Fibroblast of peridontal ligament (primary cell): Measurements from ENCODE around the gene CORO7.

Experiments used
- DNase-seq: peaks from one replicate; pipeline ENCODE4 v3.0.0-alpha.2; 2010; ENCODE audit errors: extremely low read depth

The CORO7 gene

DNA sequence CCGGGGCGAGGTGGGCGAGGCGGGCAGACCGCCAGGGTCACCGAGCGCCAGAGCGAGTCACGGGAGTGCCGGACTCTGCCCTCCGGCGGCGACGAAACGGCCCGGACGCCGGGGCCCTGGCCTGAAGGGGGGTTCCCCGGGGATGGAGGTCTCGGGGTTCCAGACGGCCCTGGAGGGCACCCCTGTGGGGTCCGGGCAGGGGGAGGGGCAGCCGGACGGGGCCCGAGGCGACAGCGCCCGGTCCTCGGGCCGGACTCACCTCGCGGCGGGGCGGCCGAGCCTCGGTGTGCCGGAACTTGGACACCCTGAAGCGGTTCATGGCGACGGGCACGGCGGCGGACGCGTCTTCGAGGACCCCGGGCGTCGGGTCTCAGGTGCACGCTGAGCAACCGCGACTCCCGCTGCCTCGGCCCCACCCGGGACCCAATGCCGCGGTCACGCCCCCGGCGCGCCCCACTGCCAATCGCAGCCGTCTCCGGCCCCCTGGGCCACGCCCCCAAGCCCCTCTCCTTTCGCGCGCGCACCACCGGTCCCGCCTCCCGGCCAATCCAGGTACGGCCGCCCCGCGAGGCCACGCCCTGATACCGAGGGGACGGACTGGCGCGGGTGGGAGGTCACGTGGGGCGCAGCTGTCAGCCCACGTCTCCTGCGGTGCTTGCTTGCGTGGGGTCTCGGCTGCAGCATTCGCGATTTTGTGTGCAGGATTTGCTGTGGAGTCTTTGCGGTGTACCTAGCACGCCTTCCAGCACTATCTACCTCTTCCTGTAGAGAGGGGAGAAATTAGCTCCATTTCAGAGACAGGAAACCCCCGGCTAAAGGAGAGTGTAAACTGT is at the start of gene CORO7:
TSS of gene CORO7 (minus strand) at position 397 of the 833 bp plus-strand sequence. CDS start at position 319, 78 bp downstream.
- peak; percentile 67 for DNase-seq

DNA sequence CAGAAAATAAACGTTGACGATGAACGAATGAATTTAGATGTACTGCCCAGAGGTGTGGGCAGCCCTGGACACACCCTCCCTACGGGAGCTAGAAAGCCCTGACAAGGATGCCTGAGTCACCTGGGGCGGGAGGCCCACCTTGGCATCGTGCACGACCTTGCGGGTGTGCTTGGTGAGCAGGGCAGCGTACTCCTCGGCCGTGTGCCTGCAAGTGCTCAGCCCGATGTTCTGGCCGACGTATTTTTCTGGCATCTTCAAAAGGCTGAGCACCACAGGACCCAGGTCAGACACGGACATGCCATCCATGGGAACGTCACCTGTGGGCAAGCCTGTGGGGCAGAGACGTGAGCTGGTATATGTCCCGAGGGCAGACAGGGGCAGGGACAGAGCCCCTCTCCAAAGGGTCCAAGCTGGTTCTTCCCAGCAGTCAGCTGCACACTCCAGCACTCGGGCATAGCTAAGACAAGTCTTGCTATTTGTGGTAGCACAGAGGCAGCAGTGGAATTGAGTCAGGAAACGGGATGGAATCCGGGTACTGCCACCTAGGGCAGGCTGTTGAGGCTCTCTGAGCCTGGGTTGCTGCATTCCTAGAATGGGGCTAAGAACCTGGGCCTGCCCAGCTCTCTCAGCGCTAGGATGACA is 47.2 kb upstream of the CORO7 start:
- DNase-seq = no peak

DNA sequence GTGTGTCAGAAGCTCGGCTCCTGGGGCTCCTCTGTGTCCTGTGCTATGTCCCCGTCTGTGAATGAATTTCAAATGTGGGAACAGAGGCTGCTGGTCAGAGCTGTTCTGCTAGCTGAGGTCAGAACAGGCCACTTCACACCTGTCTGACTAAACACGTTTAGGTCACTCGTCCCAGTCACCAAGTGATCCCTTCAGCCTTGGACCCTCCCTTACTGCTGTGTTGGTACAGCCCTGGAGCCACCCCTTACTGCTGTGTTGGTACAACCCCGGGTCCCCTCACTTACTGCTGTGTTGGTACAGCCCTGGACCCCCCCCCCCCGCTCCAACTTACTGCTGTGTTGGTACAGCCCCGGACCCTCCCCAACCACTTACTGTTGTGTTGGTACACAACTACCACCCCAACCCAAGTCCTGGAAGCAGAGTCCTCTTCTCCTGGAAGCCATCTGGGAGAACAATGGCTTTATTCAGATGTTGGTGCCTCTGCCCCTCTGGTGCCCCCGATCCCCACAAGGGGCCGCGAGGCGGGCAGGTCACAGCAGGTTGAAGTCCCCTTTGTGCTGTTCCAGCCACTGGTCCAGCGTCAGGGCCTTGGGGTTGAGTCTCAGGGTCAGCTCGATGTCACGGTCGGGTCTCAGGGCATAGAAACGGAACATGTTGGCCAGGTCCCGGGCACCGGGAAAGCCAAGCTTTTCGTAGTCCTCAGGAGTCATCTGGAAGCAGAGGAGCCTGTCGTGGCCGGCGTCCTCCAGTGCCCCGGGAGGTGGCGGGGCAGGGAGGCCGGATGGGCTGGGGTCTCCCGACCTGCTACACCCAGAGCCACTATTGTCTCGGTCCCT is 45.1 kb upstream of the CORO7 start:
- no peak for DNase-seq

DNA sequence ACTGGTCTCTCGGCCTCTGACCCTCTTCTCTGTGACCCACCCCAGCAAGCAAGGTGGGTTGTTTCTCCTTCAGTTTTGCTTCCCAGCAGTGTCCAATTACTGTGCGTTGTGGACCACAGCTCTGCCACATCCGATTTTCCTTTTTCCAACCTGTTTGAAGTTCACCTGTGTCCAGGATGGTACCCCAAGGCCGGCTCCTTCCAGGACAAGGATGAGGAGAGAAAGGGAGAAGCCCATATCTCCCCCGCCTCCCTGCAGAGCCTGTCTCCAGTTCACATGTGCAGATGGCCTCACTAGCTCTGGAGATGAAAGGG is 44.5 kb upstream of the CORO7 start:
- no peak for DNase-seq

DNA sequence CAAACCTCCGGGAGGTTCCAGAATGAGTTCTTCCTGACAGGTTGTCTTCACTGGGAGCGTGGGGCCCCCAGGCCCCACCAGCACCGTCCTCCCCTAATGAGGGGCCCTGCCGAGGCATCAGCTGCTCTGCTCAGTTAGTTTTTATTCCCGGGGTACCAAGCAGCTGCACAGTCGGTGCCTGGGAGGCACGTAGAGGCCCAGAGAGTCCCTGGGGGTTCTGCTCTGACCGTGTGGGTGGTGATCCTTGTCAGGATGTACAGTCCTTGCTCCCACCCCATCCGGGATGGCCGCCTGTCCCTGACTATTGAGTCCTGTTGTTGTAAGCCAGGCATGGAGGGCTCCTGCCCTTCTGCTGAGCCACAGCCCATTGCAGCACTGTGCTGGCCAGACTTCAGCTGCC is 39.6 kb upstream of the CORO7 start:
- no peak for DNase-seq

DNA sequence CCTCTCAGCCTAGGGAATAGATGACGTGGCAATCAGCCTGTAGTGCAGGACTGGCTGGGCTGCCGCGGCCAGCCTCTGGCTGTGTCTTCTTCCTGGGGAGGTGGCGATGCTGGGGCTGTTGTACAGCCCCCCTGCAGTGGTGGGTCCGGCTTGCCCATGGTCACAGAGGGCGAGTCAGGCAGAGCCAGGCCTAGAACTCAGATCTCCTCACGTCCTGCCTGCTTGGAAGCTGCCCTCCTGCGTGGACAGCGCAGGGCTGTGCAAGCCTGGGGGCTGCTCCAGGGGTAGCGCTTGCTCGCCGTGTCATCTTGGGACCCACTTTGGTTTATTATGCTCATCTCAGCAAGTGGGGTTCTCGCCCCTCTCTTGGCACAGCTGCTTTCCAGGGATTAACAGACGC is 38.7 kb upstream of the CORO7 start:
- DNase-seq = no peak

DNA sequence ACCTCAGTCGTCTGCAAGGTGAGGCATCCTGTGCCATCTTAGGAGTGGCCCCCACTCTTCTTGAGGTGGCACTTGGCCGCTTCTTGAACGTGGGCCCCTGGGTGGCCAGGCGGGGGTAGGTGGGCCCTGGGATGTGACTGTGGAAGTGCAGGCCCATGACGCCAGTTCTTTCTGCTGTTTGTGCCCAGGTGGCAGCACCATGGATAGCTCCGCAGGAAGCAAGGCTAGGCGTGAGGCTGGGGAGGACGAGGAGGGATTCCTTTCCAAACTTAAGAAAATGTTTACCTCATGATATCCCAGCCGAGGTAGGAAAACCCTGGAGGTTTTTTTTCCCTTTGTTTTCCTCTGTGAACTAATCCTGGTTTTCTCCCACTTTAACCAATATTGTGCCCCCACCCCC is 38.2 kb upstream of the CORO7 start:
- no peak for DNase-seq

DNA sequence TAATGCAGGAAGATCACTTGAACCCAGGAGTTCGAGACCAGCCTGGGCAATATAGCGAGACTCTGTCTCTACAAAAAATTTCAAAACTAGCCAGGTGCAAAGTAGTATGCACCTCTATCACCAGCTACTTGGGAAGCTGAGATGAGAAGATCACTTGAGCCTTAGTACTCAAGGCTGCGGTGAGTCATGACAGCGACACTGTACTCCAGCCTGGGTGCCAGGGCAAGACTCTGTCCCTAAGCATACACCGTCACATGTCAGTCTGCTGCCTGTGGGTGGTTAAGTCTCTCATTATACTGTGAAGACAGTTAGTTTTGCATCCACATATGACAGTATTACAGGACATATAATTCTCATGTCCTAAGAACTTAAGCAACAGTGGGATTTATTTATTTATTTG is 36.3 kb upstream of the CORO7 start:
- DNase-seq = no peak

DNA sequence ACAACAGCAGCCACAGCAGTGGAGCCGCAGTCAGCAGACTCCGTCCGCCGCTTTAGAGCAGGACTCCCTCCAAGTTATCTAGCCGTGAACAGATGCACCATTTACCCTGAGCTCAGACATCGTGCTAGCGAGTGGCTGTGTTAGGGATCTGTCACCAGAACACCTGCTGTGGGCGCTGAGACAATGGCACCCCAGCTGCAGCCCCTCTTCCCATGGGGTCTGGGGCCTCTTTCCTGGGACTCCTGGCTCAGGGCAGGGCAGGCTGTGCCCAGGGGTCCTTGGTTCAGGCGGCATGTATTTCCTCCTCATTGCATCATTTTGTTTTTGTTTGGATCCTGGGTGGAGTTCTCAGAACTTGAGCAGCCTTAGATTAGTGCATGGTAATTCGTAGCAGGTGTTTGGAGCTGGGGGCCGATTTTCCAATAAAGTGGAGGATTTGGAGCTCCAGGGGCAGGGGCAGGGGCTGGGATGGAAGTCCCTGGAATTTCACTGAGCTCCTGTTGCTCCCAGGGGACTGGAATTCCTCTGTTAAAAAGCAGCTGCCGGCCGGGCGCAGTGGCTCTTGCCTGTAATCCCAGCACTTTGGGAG is 34.6 kb upstream of the CORO7 start:
- DNase-seq = peak; percentile 11

DNA sequence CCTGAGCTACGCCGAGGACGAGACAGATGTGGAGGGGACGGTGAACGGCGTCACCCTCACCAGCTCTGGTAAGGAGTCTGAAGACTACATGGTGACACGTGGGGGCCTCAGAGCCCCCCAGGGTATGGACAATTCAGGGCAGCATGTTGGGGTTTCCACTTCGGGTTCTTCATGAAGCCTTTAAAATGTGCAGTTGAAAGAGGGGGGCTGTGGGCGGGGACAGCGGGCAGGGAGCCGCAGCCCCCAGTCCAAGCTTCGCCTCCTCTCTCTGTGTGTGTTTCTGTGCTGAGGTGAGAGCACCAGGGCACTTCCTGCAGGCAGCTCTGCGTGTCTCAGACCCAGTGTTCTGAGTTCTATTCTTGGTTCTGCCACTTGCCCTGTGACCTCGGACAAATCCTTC is 34.0 kb upstream of the CORO7 start:
- no peak for DNase-seq

DNA sequence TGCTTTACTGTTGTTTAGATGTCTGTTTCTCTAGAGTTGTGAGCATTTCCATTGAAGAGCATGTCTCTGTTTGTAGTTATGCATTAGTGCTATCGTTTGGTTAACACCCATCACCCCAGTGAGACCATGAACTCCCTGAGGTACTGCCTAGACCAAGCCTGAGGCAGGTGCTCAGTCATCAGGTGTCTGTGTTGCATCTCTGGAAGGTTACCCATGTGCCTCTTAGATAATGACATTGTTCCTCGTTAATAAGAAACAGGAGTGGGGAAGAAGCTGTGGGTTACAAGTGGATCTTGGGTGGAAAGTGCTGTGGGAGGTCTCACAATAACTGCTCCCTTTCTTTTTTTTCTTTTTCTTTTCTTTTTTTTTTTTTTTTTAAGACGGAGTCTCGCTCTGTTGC is 27.6 kb upstream of the CORO7 start:
- DNase-seq = no peak

DNA sequence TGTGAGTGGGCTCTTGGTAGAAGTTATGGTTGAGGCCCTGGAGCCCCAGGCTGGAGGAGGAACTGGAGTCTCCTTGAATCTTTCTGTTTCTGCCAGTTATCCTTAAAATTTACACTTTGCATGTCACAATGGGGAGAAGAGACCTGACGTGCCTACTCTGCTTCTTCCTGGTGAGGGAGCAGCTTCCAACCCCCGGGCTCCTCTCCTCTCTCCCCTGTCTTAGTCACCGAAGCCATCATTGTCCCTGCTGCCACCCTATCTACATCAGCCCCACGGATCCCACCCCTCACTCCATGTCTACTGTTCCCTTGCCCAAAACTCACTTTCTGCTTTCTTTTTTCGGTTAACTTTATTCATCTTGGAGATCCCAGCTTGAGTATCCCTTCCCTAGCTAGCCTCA is 26.9 kb upstream of the CORO7 start:
- DNase-seq = no peak

DNA sequence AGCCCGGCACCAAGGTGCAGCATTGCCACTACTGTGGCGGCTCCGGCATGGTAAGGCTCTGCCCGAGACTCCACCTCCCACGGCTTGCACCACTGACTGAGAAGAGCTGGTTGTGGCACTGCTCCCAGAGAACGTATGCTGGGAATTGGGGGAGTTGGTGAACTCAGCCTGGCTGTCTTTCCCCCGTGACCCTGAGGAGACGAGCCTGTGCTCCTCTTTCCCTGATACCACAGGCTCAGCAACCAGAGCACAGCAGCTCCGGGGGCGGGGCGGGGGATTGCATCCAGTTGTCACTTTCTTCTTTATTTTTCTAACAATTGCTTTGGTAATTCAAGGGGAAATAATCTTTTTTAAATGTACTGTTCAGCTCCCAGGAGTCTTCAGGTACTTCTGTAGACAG is 26.0 kb upstream of the CORO7 start:
- no peak for DNase-seq

DNA sequence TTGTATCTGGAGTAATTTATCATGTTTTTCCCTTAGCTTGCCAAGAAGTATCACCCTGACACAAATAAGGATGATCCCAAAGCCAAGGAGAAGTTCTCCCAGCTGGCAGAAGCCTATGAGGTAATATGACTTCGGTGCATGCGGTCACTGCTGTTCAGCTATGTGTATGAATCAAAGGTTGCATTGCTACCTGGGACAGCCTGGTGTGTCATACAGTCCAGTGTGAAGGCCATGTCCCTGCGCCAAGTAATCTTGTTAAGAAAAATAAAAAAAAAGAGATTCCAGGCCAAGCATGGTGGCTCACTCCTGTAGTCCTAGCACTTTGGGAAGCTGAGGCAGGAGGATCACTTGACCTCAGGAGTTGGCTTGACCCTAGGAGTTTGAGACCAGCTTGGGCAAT is 21.0 kb upstream of the CORO7 start:
- DNase-seq = no peak

DNA sequence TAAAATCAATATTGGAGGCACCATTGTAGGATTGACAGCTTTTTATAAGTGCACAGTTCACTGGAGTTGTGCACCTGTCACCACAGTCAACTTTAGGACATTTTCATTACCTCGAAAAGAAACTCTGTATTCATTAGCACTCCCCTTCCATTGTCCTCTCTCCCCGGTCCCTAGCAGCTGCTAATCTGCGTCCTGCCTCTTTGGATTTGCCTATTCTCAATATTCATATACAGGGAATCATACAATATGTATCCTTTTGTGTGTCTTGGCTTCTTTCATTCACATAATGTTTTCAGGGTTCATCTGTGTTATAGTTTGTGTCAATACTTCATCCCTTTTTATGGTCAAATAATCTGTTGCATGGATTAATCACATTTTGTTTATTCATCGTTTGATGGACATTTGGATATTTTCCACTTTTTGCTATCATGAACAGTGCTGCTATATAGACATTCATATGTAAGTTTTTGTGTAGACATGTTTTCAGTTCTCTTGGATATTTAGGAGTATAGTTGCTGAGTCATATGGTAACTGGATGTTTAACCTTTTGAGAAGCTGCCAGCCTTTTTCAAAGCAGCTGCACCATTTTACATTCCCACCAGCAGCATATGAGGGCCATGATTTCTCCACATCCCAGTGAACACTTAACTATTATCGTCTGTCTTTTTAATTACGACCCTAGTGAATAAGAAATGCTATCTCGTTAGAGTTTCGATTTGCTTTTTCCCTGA is 19.1 kb upstream of the CORO7 start:
- peak; percentile 53 for DNase-seq

DNA sequence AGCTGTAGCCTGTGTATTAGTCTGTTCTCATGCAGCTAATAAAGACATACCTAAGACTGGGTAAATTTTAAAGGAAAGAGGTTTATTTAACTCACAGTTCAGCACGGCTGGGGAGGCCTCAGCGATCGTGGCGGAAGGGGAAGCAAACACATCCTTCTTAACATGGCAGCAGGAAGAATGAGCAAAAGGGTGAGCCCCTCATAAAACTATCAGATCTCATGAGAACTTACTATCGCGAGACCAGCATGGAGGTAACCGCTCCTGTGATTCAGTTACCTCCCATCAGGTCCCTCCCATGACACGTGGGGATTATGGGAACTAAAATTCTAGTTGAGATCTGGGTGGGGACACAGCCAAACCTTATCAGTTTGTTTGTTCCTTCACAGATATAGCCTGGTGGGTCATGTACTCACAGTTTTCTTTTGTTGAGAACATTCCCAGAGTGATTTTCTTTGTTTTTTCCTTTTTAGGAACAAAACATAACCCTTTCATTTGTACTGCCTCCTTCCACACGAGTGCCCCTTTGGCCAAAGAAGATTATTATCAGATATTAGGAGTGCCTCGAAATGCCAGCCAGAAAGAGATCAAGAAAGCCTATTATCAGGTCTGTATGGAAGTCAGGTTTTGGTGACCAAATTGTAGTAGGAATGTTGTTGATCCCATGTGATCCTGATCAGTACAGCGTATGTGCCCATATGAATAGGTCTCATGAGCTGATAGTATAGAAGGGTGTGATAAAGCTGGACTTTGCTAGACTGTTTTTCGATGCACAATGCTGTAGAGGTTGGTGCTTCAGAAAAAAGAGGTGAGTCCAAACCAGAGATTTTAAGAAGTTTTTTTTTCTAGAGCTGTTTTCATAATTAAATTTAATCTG is 17.8 kb upstream of the CORO7 start:
- DNase-seq = no peak

DNA sequence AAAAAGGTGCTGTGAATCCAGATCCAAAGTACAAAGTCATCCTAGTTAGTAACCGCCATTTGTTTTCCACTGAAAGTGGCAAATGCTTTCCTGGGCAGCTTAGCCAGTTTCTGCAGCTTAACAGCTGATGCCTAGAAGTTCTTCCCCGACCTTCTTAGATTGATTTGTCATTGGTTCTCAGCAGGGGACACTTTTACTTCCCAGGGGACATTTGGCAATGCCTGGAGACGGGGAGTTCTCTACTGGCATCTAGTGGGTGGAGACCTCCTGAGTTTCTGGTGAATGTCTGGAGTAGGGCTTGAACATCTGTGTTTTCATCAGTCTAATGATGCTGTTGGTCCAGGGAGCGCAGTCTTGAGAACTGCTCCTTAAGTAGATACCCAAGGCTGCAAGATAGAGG is 16.8 kb upstream of the CORO7 start:
- no peak for DNase-seq

DNA sequence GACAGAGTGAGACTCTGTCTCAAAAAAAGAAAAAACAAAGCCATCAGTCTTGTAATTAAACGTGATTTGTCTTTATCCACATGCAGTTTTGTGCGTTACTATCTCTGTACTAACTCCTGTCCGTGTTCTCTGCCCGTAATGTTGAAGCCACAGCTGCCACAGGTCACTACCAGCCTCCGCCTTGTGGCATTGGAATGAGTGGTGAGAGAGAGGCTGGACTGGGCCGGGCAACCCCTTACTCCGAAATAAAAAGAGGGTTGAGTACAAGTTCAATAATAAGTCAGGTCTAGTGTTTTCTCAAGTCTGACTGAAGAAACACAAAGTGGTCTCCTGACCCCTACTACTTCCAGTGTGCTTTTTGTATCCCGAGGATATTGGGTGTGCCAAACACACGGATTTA is 14.6 kb upstream of the CORO7 start:
- DNase-seq = no peak

DNA sequence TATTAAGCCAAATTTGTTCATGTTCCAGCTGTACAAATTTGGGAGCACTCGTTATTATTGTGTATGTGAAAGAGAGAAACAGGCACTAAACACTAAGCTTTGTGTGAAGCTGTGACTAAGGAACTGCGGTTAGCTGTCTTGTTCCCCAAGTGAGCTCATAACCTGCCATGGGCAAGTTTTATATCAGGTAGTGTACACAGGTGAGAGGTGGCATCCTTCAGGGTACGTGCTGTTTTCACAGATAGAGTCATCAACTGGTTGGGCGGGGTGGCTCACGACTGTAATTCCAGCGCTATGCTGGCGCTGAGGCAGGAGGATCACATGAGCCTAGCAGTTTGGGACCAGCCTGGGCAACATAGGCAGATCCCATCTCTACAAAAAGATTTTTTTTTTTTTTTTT is 12.1 kb upstream of the CORO7 start:
- no peak for DNase-seq

DNA sequence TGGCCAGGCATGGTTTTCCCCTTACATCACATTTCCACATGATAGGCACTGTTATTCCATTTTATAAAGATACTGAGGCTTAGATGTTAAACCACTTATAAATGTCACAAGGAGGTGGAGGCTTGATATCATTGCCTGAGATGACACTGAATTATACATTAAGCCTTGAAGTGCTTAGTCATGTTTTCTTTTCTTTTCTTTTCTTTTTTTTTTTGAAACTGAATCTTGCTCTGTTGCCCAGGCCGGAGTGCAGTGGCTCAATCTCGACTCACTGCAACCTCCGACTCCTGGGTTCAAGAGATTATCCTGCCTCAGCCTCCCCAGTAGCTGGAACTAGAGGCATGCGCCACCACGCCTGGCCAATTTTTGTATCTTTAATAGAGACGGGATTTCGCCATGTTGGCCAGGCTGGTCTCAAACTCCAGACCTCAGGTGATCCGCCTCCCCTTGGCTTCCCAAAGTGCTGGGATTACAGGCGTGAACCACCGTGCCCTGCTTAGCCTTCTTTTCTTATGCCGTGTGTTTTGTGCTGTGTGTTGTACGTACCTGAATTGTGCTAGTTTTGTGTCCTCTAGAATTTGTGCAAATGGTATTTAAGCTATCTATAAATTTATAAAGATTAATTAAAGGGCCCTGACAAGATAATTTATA is 10.5 kb upstream of the CORO7 start:
- DNase-seq = no peak
